Left renal cortex interstitium (tissue), 4 donors: ENCODE data around the gene CCM2. TPM values are rescaled to one million over a fixed set of nuclear protein-coding genes. Genes with fewer than 3 reads are reported as not detected.
"Not testable (repeated sequence)": the region's sequence is repeated elsewhere in the genome, so short reads cannot be mapped to it uniquely, and the experiment has no call there.

Source experiments
- DNase-seq, 4 donors: peaks; one replicate each; pipeline ENCODE4 v3.0.0-alpha.2; 2013; ENCODE audit warnings: low read depth in 4 of 4, low spot score in 2 of 4, missing footprints in 1 of 4
- polyA plus RNA-seq, 4 donors: library from polyadenylated mRNA; unstranded; fragments of 120-200 nt; gene quantifications; one replicate each; pipeline ENCODE4 v1.2.1, GENCODE V29; 2013; ENCODE audit not compliant: insufficient read length in 4 of 4

CCM2 gene
- polyA plus RNA-seq, 4 donors, result 23.1 to 32.6 (median 29.4) TPM

DNA sequence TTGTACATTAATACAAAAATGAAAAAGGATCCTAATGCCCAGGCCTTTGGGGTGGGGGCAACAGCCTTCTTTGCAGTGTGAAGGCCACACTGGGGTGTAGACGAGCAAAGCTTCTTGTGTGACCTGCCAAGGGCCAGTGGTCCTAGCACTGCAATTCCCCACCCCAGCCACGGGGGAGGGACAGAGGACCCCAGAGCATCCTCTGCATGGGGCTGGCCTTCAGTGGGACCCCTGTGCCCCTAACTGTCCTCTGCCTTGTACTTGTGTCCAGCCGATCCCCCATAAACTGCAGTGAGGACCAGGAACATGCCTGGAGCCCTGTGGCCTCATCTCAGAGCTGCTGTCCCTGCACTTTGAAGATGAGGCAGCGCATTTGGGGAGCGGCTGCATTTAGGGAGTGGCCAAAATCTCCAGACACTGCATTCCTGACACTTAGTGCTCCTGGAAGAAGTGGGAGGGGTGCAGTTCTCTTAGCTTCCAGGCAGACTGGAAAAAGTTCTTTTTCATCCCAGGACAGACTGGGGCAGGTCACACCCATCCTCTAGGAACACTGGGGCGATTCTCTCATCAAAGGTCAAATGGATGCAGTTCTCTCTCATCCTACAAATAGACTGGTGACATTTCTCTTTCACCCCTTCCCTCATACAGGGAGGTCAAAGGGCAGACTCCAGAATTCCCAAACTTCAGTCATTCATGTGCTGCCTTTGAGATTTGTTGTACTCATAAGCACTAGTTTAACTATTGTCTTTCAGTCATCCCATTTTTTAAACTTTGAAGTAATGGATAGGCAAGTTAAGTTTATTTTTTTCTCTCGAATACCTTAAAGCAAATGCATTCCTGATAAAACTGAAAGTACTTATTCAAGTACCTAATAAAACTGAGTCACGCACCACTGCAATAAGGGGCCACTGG lies 20.3 kb upstream of the CCM2 start:
- no peak for DNase-seq

DNA sequence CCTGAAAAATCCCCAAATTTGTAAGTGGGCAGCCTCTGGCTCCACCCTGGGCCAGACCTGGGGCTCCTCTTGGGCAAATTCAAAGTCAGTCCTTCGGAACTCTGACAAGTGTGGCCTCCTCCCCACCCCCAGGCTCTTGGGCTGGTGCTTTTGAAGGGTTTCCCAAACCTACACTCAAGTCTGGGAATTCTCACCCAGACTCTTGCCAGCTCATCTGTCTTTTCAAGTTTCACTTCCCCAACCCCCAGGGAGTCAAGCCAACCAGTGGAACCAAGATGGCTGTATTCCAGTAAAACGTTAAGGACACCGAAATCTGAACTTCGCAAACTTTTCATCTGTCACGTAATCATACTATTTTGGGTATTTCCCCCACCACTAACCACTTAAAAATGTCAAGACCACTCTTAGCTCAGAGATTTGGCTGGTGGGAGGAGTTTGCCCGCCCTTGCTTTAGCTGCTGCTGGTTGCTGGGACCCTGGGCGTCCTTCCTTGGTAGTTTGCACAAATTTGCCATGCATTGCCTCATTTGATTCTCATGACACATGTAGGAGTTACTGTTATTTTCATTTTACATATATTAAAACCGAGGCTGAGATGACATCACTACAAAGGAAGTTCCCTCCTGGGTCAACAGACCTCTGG lies 19.5 kb upstream of the CCM2 start:
- no peak for DNase-seq

DNA sequence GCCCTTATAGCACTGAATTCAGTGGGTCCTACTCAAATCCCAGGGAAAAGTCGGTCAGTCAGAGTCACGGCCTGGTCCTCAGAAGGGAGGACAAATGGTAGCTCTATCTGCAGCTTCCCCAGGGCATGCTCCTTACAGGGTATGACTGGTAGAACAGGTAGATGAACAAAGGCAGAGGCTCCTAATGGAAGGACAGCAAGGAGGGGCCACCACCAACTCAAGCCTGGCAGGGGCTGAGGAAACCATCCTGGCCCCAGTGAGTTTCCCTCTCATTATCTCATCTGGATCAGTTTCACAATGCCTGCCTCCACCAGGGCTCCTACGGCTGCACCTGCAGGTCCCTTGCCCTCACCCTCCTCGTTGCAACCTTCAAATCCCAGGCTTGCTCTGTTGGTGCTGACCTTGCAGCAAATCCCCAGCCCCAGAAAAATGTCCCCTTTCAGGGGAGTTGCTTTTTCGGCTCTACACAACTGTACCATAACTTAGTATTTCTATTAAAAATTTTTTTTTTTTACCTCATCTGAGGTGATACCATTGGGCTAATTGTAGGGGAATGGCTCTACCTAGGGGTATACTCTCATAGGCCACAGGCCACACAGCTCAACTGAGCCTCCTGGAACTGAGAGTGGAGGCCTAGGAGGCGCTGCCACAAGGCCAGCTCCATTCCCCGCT lies 18.8 kb upstream of the CCM2 start:
- no peak for DNase-seq

DNA sequence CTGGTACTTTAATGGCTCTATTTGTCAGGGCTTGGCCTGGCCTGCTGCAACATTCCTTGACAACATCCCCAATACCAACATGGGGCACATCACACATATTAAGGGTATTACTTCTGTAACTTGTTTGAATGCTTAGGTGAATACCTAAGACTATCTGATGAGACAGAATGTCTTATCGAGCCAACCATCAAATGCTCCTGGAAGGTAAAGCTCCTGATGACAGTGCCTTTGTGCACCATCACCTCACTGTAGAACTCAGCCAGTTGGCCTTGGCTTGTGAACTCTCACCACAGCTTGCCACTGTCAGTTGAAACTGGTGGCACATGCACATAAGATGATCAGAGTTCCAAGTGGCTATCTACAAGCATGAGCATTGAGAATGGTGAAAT lies 17.5 kb upstream of the CCM2 start:
- DNase-seq, result no peak

DNA sequence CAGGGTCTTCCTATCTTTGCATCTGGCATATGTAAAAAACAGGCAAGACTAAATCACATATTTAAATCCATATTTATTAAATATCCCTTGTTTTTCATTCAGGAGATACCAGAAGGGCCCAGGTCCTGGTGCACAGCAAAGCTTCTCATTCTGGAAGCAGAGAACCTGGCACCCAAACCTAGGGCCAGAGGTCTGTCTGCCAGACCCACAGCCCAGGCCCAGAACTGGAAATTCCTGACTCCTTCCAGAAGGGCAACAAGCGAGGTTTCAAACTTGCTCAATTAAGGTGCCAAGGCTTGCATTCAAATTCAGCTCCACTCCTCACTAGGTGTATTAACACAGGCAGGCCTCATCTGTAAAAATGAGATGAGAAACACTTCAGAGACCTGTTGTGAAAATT lies 17.0 kb upstream of the CCM2 start:
- no peak for DNase-seq

DNA sequence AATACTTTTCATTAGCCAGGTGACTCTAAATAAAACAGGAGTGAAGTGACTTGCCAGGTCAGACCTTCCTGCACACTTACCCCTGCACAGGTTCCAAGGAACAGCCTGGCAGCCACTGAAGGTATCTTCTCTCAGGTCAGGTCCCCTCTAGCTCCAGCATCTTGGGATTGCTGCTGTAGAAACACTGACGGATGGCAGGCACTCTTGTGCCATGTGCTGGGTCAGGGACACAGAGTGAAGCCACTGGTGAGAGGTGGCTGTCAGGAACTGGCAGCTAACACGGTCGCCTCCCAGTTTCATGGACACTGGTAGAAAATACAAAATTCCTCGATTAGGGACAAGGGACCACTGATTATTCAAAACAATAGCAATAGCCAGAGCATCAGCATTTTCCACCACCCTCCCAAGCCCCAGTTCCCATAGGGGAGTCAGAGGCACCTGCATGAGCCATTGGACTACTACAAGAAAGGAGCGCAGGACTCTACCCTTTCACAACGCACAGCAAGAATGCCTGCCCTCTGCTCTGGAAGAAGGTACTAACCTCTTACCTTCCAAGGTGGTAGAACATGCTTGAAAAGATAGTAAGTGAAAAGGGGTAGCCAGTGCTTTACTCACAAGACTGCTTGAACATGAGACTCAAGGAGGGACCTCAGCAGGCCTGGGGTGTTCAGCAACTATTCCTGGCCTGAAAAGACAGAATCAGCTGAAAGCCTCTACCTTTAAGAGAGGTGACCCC lies 16.1 kb upstream of the CCM2 start:
- DNase-seq, result no peak

DNA sequence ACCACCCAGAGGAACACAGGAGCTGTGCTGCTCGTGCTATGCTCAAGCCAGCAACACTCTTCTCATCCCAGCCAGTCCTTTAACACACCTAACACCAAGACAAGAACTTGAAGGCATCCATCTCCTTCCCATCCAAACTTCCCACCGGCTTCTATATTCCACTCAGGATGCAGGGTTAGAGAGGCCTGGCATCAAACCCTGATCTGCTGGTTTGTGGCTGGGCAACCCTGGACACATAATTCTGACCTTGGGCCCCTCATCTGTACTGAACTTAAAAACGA lies 15.6 kb upstream of the CCM2 start:
- no peak for DNase-seq

DNA sequence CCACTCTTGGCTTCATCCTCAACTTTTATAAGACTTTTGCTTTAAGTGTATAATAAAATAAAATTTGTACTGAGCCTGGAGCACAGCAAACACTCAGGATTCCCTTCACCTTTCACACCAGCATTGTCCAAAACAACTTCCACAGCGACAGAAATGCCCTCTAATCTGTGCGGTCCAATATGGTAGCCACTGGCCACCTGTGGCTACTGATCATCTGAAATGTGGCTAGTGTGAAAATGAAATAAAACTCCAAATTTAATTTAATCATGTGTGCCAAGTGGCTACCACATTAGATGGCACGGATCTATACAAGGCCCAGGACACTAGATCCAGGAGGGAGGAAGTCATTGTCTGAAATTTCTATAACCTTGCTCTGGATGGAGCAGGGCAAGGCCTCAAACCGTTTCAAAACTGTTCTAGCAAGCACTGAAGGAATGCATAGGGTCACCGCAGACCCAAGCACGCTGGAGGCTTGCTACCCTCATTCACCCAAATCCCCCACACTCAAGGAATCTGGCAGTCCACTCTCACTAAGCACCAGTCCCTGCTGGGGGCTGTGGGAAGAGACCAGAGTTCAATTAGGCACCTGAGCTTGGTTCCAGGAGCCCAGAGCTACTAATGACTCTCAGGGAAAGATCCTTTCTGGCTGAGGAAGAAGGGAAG lies 14.8 kb upstream of the CCM2 start:
- no peak for DNase-seq

DNA sequence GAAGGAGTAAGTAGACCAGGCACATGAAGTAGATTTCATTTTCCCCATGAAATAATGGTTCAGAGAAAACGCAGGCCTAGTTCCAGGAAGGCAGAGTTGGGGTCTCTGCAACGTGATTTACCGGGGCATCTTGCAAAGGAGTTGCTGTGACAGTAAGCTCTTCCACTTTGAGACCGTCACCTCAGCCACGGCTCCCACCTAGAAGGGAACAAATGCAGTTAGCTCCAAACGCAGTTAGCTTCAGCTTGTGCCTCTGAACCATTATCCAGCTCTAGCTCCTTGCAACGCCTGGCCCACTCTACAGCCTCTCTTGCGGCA lies 14.1 kb upstream of the CCM2 start:
- peak in 1 of 4 donors; percentile 24 for DNase-seq

DNA sequence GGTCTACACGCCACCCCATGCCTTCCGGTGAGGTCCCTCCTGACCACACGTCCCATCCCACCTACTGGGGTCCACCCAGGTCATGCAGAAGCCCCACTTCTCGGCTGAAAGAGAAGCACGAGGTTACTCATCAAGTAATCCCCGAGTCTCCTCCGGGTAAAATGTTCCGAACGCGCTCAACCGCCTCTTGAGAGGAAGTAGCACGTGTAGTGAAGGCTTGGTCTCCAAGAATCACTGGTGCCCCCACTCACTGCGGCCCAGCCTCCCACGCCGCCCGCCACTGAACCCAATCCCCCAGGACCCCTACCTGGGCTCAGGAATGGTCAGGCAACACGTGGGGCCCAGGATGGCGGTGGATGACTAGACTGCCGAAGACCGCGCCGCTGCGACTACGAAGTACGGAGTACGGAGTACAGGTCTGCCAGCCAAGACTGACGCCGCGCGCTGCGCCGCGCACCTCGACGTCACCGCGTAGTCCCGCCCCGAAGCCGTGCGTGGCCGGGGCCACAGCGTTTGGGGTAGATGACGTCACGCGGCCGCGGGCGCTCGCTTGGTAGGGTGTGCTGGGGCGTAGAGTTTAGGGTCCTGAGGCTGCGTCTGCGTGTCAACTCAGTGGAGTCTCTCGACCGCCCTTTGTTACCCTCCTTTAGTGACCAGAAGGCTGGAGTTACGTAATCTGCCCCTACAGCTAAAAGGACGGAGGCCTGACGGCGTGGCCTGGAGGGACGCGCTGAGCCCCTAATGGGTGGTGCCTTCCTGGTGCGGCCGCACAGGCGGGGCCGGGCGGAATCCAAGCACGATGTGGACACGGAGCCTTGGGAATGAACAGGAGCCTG lies 13.6 kb upstream of the CCM2 start:
- peak; percentile 79 to 89 (median 88) for DNase-seq

DNA sequence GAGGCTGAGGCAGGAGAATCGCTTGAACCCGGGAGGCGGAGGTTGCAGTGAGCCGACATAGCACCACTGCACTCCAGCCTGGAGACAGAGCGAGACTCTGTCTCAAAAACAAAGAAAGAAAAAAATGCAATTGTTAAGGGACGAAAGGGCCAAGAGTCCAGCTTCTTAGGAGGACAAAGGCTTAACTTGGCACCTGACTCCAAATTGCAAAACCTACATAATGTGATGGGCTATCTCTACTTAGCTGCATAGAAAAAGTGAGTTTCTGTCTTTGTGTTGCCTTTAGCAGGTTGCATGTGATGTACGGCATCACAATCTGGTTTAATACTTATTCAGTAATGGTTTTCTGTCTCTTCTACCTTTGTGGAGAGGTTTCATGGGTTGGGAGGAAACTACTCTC lies 12.5 kb upstream of the CCM2 start:
- DNase-seq, result no peak

DNA sequence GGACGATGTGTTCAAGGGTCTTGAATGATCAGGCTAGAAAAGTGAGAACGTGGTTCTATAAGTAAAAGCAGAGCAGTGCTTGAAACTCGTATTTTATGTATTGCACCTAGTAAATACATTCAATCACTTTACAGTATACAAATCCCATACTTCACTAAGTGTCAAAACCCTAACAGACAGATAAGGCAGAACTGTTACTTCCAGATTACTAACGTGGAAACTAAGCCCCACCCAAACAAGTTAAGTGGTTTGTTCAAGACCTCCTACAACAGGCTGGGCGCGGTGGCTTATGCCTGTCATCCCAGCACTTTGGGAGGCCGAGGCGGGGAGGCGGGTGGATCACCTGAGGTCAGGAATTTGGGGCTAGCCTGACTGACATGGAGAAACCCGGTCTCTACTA lies 12.0 kb upstream of the CCM2 start:
- no peak for DNase-seq

DNA sequence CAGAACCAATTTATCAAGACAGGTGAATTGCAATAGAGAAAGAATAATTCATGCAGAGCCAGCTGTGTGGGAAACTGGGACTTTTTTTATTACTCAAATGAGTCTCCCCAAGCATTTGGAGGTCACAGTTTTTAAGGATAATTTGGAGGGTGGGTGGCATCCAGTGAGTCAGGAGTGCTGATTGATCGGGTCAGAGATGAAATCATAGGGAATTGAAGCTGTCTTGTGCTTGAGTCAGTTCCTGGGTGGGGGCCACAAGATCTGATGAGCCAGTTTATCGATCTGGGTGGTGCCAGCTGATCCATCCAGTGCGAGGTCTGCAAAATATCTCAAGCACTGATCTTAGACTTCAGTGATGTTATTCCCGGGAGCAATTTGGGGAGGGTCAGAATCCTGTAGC lies 11.3 kb upstream of the CCM2 start:
- DNase-seq, result no peak

DNA sequence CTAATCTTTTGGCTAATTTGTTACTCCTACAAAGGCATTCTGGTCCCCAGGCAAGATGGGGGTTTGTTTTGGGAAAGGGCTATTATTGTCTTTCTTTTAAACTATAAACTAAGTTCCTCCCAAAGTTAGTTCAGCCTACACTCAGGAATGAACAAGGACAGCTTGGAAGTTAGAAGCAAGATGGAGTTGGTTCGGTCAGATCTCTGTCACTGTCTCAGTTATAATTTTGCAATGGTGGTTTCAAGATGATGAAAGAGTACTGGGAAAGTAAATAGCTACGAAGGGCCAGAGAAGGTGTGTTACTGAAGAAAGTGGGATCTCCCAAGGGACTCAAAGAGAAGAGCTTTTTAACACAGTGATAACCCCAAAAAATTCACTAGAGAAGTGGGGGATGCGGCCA lies 10.9 kb upstream of the CCM2 start:
- no peak for DNase-seq

DNA sequence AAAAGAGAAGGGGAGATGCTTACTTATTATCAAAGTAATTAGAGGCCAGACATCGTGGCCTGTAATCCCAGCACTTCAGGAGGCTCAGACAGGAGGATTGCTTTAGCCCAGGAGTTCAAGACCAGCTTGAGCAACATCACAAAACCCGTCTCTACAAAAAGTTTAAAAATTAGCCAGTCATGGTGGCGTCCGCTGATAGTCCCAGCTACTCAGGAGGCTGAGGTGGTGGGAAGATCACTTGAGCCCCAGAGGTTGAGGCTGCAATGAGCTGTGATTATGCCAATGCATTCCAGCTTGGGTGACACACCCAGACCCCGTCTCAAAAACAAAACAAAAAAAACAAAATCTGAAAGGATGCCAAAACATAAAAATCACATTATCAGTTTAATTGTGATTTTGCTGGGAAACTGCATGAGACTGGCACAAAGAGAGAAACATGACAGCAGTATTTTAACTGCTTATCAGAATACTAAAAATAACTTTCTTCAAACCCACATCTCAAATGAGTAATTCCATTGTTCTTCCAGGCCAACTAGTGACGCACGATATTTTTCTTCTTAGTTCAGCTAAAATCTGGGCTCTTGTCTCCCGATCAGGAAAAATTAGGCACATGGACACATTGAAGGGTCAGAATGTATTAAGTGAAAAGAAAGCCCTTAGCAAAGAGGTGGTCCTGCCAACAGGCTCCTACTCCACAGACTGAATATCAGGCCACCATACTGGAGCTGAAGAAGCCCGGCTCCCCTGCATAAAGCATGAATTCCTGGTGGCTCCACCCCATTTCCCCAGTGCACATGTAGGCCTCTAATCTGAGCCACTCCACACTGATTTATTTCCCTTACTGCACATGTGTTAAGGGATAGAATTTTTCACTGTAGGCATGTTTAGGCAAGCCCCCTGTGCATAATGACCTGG lies 9.6 kb upstream of the CCM2 start:
- DNase-seq, result no peak

DNA sequence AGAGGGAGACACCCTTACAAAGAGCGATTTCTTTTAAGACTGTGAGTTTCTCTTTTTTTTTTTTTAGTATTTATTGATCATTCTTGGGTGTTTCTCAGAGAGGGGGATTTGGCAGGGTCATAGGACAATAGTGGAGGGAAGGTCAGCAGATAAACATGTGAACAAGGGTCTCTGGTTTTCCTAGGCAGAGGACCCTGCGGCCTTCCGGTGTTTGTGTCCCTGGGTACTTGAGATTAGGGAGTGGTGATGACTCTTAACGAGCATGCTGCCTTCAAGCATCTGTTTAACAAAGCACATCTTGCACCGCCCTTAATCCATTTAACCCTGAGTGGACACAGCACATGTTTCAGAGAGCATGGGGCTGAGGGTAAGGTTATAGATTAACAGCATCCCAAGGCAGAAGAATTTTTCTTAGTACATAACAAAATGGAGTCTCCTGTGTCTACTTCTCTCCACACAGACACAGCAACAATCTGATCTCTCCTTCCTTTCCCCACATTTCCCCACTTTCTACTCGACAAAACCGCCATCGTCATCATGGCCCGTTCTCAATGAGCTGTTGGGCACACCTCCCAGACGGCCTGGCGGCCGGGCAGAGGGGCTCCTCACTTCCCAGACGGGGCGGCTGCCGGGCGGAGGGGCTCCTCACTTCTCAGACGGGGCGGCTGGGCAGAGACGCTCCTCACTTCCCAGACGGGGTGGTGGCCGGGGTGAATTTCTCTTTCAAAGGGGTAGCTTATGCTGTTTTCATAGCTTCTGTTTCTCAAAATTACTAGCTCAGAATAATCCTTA lies 7.8 kb upstream of the CCM2 start:
- not testable (repeated sequence) for DNase-seq

DNA sequence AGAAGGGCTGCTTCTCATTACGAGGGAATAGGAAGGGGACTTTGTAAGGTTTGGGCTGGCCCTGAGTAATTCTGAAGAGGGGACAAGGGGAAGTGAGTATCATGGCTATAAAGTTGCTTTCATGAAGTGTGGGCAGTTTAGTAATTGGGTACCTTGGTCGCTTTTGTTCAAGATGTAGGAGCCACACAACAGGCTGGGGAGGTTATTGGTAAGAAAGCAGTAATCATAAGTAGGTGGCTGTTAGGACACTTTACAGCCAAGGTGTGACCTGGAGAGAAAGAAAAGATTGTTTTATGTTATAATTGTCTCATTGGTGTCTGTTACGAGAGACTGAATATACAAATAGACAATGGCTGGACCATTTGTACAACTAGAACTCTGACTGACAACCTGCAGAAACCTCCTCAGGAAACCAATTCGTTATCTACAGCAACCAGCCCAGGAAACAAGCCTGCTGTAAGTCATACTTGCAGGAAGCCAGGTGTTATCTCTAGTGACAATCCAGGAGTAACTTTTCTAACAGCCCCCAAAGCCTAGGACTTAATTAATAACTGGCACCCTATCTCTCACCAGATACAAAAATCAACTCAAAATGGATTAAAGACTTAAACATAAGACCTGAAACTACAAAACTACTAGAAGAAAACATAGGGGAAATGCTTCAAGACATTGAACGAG lies 5.0 kb upstream of the CCM2 start:
- no peak for DNase-seq
